ENCODE data around the gene EGLN1. TPM values are rescaled to one million over a fixed set of nuclear protein-coding genes. Genes with fewer than 3 reads are reported as not detected.

The EGLN1 gene
- total RNA-seq, 1 experiment from 2014 or later = 29.0 TPM

DNA sequence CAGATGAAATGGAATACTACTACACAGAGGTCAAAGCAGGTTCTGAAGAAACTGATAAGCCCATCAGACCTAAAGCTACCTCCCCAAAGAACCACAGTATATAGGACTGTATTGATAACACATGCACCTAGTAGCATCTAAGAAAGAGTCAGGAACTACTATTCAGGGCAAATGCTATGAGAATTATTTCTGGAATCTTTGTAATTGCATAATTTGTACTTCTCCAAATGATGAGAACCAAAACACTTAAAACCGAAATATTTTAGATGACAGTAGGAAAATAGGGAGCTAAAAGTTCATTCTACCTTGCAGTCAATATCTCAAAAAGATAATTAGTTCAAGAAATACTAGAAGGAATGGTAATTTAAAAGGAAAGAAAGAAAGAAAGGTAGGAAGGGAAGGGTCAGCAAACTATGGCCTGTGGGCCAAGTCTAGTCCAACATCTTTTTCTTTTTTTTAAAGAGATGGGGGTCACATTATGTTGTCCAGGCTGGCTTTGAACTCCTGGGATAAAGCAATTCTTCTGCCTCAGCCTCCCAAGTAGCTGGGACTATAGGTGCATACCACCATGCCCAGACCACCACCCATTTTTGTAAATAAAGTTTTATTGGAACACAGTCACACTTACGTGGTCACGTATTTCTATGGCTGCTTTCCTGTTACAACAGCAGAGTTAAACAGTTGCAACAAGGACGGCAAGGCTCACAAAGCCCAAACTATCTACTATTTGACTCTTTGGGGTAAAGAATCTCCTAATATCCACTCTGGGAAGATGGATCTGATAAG is 24.0 kb downstream of the EGLN1 start:
- TF ChIP-seq, protein P1, sequence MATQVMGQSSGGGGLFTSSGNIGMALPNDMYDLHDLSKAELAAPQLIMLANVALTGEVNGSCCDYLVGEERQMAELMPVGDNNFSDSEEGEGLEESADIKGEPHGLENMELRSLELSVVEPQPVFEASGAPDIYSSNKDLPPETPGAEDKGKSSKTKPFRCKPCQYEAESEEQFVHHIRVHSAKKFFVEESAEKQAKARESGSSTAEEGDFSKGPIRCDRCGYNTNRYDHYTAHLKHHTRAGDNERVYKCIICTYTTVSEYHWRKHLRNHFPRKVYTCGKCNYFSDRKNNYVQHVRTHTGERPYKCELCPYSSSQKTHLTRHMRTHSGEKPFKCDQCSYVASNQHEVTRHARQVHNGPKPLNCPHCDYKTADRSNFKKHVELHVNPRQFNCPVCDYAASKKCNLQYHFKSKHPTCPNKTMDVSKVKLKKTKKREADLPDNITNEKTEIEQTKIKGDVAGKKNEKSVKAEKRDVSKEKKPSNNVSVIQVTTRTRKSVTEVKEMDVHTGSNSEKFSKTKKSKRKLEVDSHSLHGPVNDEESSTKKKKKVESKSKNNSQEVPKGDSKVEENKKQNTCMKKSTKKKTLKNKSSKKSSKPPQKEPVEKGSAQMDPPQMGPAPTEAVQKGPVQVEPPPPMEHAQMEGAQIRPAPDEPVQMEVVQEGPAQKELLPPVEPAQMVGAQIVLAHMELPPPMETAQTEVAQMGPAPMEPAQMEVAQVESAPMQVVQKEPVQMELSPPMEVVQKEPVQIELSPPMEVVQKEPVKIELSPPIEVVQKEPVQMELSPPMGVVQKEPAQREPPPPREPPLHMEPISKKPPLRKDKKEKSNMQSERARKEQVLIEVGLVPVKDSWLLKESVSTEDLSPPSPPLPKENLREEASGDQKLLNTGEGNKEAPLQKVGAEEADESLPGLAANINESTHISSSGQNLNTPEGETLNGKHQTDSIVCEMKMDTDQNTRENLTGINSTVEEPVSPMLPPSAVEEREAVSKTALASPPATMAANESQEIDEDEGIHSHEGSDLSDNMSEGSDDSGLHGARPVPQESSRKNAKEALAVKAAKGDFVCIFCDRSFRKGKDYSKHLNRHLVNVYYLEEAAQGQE (IDR thresholded peaks at IDR 0.05; ENCODE audit: insufficient read depth in 1 of 2, low read depth in 2 of 2, low read length in 1 of 2) = no peak
- TF ChIP-seq SIN3A (IDR thresholded peaks at IDR 0.05; ENCODE audit: borderline replicate concordance, insufficient read depth, low read depth, low read length) = no peak
- TF ChIP-seq TCF7L2 (IDR thresholded peaks at IDR 0.05; ENCODE audit: low read depth, low read length) = no peak
- TF ChIP-seq POLR2AphosphoS5 (IDR thresholded peaks at IDR 0.05; ENCODE audit: low read depth, low read length) = no peak
- TF ChIP-seq CTCF (IDR thresholded peaks at IDR 0.05) = no peak
- H3K9me3 ChIP-seq (ENCODE audit: control insufficient read depth, insufficient read depth, low read depth, low read length) = no peaks in the 10 kb centered on the region
- H3K4me3 ChIP-seq (ENCODE audit: low read depth in 2 of 2, low read length in 2 of 2) = no peak overlapping the region
- BruUV-seq (replicated peaks) = no TSS peak
- no peaks in the 10 kb centered on the region; the same call in 1 of the 2 replicates for H3K36me3 ChIP-seq (ENCODE audit: control insufficient read depth, insufficient read depth, low read length)
- ATAC-seq = no peak
- in situ Hi-C loops (cut with HindIII; ENCODE audit: low pct_unique_long_range_greater_than_20kb, low sequenced_read_pairs) (no loop called here), intact Hi-C loops (cut with micrococcal nuclease; ENCODE audit: unreplicated experiment) (no loop called here)
- H3K27ac ChIP-seq (ENCODE audit: low read length) = no peak overlapping the region; the same call in 1 of the 2 replicates
- ChIA-PET CTCF (no interaction called here), POLR2A (no interaction called here)
- H3K27me3 ChIP-seq (ENCODE audit: control insufficient read depth, insufficient read depth, low read length) = no peaks in the 10 kb centered on the region
- no peak for DNase-seq (ENCODE audit: low read depth, low spot score)
- H3K4me1 ChIP-seq (ENCODE audit: control insufficient read depth, insufficient read depth, low read length) = peaks cover 28% of the 10 kb centered on the region

GRCh38 chr1:231396643-231397042 is 25.4 kb downstream of the EGLN1 start:
- ChIA-PET POLR2A (no interaction called here), CTCF (no interaction called here)
- in situ Hi-C loops (cut with HindIII; ENCODE audit: low pct_unique_long_range_greater_than_20kb, low sequenced_read_pairs) (no loop called here), intact Hi-C loops (cut with micrococcal nuclease; ENCODE audit: unreplicated experiment) (no loop called here)
- Histone ChIP-seq H3K27me3 (ENCODE audit: control insufficient read depth, insufficient read depth, low read length) (no peaks in the 10 kb centered on the region), H3K9me3 (ENCODE audit: control insufficient read depth, insufficient read depth, low read depth, low read length) (no peaks in the 10 kb centered on the region), H3K4me1 (ENCODE audit: control insufficient read depth, insufficient read depth, low read length) (peaks cover 28% of the 10 kb centered on the region), H3K27ac (ENCODE audit: low read length) (0 out of 2 replicates have a peak overlapping the region, but pooled peaks have one; percentile 29), H3K4me3 (ENCODE audit: low read depth in 2 of 2, low read length in 2 of 2) (no peak overlapping the region), H3K36me3 (ENCODE audit: control insufficient read depth, insufficient read depth, low read length) (no peaks in the 10 kb centered on the region; the same call in 1 of the 2 replicates)
- no peak for TF ChIP-seq CTCF (IDR thresholded peaks at IDR 0.05)
- no peak for TF ChIP-seq TCF7L2 (IDR thresholded peaks at IDR 0.05; ENCODE audit: low read depth, low read length)
- TF ChIP-seq, protein P1 (IDR thresholded peaks at IDR 0.05; ENCODE audit: insufficient read depth in 1 of 2, low read depth in 2 of 2, low read length in 1 of 2) = no peak
- no peak for TF ChIP-seq SIN3A (IDR thresholded peaks at IDR 0.05; ENCODE audit: borderline replicate concordance, insufficient read depth, low read depth, low read length)
- no peak for TF ChIP-seq POLR2AphosphoS5 (IDR thresholded peaks at IDR 0.05; ENCODE audit: low read depth, low read length)
- BruUV-seq (replicated peaks) = no TSS peak
- DNase-seq (ENCODE audit: low read depth, low spot score) (no peak), ATAC-seq (no peak)
